Activated CD4-positive, alpha-beta memory T cell treated with anti-CD3 and anti-CD28 coated beads for 36 hours (primary cell): ENCODE data around the gene ITPR1. TPM values are rescaled to one million over a fixed set of nuclear protein-coding genes. Genes with fewer than 3 reads are reported as not detected.

Source experiments
- CTCF ChIA-PET: fragments of 350-600 bp; sonication (Branson Sonifier 250); formaldehyde crosslinking; loops from one replicate; lab custom pipeline; 2021; ENCODE audit warnings: antibody characterized with exemption, inconsistent platforms; lab: Charles Lee
- POLR2A ChIA-PET: fragments of 350-600 bp; sonication (Branson Sonifier 250); formaldehyde crosslinking; loops from one replicate; lab custom pipeline; 2021; ENCODE audit warnings: antibody characterized with exemption; lab: Charles Lee
- DNase-seq: peaks from one replicate; pipeline ENCODE4 v3.0.0-alpha.2; 2020
- H3K27ac Mint-ChIP-seq: one replicate; pipeline ENCODE4 v1.8.0; 2021; ENCODE audit warnings: mixed read lengths
- H3K27me3 Mint-ChIP-seq: one replicate; pipeline ENCODE4 v1.8.0; 2021; ENCODE audit warnings: mixed read lengths
- H3K36me3 Mint-ChIP-seq: one replicate; pipeline ENCODE4 v1.8.0; 2021; ENCODE audit warnings: mixed read lengths
- H3K4me1 Mint-ChIP-seq: one replicate; pipeline ENCODE4 v1.8.0; 2021; ENCODE audit warnings: low read depth, mixed read lengths
- H3K4me3 Mint-ChIP-seq: one replicate; pipeline ENCODE4 v1.8.0; 2021; ENCODE audit warnings: mild to moderate bottlenecking, mixed read lengths
- H3K9me3 Mint-ChIP-seq: one replicate; pipeline ENCODE4 v1.8.0; 2021; ENCODE audit warnings: mixed read lengths
- intact Hi-C: fragments of 100-400 bp; cut with micrococcal nuclease; formaldehyde crosslinking; loops from one replicate; pipeline ENCODE4 v1.15.1; 2023
- total RNA-seq, 2 experiments: library from RNA; stranded (reverse); gene quantifications; one replicate each; pipeline ENCODE4 v1.2.3, GENCODE V29; 2021

The ITPR1 gene
- total RNA-seq, 2 experiments from 2014 or later: 49.1 to 53.1 TPM

DNA sequence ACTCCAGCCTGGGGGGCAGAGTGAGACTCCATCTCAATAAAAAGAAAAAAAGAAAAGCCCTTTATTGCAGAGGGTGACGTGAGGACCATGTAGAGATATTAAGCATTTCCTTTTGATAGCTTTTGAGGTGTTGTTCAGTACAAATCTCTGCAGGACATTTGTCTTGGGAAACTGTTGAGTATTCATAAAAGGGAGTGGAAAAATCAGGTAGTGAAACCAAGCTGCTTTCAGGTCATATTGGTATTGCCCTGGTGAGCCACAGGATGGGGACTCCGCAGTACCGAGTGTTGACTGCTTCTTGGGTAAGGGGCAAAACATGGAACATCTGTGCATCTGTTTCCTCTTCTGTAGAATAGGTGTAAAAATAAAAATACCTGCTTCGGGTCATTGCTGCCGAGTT is 9.9 kb downstream of the ITPR1 start:
- CTCF ChIA-PET: interaction anchor here (0.6 to 2.3 kb wide), 2 partner anchors 16 to 826 kb away, joined by 3 to 15 read pairs; no protein-coding TSS in a partner anchor
- H3K9me3 Mint-ChIP-seq: no peaks in the 10 kb centered on the region
- peaks cover 43% of the 10 kb centered on the region for H3K4me1 Mint-ChIP-seq
- POLR2A ChIA-PET: interaction anchor here (2.3 to 5.7 kb wide), 2 partner anchors 9 to 12 kb away, joined by 6 to 46 read pairs; partner anchors contain the start of gene ITPR1
- no peak overlapping the region for H3K4me3 Mint-ChIP-seq
- H3K36me3 Mint-ChIP-seq: peaks cover 12% of the 10 kb centered on the region
- DNase-seq: no peak
- intact Hi-C loops: no loop called here
- no peak overlapping the region for H3K27ac Mint-ChIP-seq
- no peaks in the 10 kb centered on the region for H3K27me3 Mint-ChIP-seq

DNA sequence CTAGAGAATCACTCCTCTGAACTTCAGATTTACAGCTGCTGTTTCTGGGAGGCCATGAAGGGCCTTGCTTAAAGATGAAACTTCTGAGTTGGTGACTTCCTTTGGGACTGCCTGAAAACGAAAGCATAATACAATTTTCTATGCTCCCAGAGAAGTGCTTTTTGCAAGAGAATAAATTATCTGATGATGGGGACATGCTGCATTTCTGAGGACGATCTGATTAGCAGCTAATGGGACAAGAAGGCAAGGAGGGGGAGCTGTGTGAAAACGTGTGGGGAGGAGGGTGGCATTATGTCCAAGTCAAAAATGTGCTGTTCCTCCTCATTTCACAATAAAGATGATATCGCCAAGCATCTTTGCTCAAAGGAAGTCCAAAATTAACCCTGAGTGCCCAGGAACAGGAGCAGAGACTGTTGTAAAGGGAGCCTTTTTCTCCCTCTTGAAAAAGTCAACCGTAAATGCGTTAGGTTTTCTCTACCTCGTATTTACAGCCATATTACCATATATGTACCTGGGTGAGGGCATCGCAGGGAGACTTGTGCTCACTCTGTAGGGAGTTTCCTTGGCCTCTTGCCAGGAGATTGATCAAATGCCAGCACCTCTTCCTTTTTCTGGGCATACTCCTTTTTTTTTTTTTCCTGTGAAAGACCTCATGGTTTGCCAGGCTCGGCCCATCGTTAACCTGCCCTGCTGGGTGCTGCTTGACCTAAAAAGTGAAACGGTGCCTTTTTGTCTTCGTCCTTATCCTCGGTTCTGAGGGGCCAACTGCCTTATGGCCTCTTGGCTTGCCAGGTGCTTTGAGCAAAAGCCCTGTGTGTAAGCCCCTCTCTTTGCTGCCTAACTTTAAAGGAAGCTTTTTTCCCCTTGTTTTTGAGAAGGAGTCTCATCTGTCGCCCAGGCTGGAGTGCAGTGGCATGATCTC is 11.5 kb downstream of the ITPR1 start:
- peak; percentile 44 for DNase-seq
- peaks cover 18% of the 10 kb centered on the region for H3K36me3 Mint-ChIP-seq
- peak overlapping the region; percentile 84 for H3K27ac Mint-ChIP-seq
- intact Hi-C loops: loop anchor here (1.0 kb wide), 2 partner anchors 11 to 15 kb away; partner anchors contain the start of gene ITPR1
- POLR2A ChIA-PET: interaction anchor here (0.7 to 5.7 kb wide), 4 partner anchors 10 to 153 kb away, joined by 3 to 46 read pairs (median 6); partner anchors contain the start of gene ITPR1
- CTCF ChIA-PET: interaction anchor here (0.6 to 2.3 kb wide), 5 partner anchors 10 to 154 kb away, joined by 3 to 15 read pairs (median 7); no protein-coding TSS in a partner anchor
- peaks cover 50% of the 10 kb centered on the region for H3K4me1 Mint-ChIP-seq
- H3K27me3 Mint-ChIP-seq: no peaks in the 10 kb centered on the region
- H3K4me3 Mint-ChIP-seq: peak overlapping the region; percentile 75
- H3K9me3 Mint-ChIP-seq: no peaks in the 10 kb centered on the region

DNA sequence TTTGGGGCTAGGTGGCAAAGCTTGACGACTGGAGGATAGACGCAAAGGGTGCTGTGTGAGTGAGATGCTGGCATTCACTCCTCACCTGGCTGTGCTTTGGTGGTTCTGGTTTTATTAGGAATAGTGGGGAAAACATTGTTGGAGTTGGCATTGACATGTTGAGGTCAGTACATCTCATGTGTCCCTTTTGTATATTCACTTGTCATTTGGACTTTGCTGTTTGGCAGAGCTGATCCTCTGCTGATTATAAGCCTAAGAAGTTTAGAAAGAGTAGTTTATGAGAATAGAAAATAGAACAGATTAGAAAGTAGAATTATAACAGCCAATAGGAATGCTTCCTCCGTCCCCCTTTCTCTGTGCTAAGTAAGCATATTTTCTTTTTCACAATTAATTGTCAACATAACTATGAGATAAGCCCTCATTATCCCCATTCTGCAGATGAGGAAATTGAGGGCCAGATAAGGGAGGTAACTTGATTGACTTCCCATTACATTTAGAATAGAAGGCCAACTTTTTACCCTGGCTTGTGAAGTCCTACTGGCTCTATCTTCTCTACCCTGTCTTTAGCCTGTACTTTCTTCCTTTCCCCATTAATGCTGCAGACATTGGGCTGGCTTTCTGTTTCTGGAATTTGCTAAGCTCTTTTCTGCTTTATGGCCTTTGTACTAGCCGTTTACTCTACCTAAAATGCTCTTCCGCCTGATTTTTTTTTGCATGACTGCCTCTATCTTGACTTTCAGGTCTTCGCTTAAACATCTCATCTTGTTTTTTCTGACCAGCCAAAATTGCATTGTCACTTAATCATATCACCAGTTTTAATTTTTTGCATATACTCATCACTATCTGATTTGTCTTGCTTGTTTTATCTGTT is 12.8 kb downstream of the ITPR1 start:
- Mint-ChIP-seq H3K9me3 (no peaks in the 10 kb centered on the region), H3K4me3 (no peak overlapping the region)
- intact Hi-C loops: no loop called here

DNA sequence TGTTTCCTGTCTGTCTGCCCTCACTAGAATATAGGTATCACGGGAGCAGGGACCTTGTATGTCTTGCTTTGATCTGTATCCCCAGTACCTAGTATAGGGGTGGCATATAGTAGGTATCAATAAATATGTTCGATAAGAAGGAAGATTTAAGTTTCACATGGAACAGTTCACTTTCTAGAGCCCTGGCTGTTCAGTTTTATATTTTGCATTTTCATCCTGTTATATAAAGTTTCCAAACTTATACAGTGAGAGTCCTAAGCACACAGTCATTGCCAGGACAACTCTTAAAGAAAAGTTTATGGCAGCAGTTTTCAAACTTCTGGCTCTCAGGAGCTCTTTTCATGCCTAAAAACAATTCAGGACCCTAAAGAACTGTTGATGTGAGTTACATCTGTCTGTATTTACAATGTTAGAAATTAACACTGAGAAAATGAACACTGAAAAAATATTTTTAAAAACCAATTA is 13.4 kb downstream of the ITPR1 start:
- ChIA-PET CTCF (no interaction called here), POLR2A (interaction anchor here (5.7 kb wide), 1 partner anchor 12 kb away, joined by 46 read pairs; the partner anchor contains the start of gene ITPR1)
- no peak for DNase-seq
- intact Hi-C loops: loop anchor here (1.0 kb wide), 1 partner anchor 11 kb away; no protein-coding TSS in a partner anchor
- Mint-ChIP-seq H3K27me3 (no peaks in the 10 kb centered on the region), H3K27ac (no peak overlapping the region), H3K4me3 (no peak overlapping the region), H3K36me3 (peaks cover 7% of the 10 kb centered on the region), H3K4me1 (peaks cover 50% of the 10 kb centered on the region), H3K9me3 (no peaks in the 10 kb centered on the region)

More for the DNA sequence above, 12.8 kb downstream of the ITPR1 start:
- H3K4me1 Mint-ChIP-seq: peaks cover 50% of the 10 kb centered on the region
- CTCF ChIA-PET: interaction anchor here (0.8 to 2.3 kb wide), 2 partner anchors 12 to 155 kb away, joined by 3 to 13 read pairs; no protein-coding TSS in a partner anchor
- H3K27me3 Mint-ChIP-seq: no peaks in the 10 kb centered on the region
- no peak overlapping the region for H3K27ac Mint-ChIP-seq
- H3K36me3 Mint-ChIP-seq: peaks cover 11% of the 10 kb centered on the region
- DNase-seq: no peak
- POLR2A ChIA-PET: interaction anchor here (5.7 kb wide), 1 partner anchor 12 kb away, joined by 46 read pairs; the partner anchor contains the start of gene ITPR1

DNA sequence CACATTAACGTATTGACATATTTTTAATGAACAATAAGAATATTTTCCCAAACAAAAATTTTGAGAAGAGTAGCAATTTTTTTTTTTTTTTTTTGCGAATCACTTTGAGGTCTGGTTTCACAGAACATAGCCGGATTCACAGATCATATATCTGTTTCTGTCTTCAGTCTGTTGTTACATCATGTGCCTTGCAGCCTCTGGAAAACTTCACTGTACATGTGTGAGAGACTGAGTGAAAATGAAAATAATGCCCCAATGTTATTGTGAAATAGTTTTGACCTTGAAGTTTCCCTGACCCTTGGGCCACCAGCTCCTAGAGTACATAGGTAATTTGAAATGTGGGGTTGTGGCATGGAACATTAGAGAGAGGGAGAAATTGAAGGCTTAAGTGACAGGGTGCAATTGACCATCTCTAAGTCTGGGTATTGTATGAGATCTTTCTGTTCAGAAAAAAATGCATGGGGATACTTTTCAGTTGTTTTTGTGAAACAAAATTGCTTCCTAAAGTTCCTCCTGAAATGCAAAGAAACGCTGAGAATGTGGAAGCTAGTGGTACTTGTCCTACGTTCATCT is 14.0 kb downstream of the ITPR1 start:
- ChIA-PET CTCF (interaction anchor here (0.6 to 1.9 kb wide), 3 partner anchors 92 to 156 kb away, joined by 3 to 6 read pairs (median 4); no protein-coding TSS in a partner anchor), POLR2A (interaction anchor here (5.7 kb wide), 1 partner anchor 13 kb away, joined by 46 read pairs; the partner anchor contains the start of gene ITPR1)
- intact Hi-C loops: loop anchor here (1.0 kb wide), 1 partner anchor 10 kb away; no protein-coding TSS in a partner anchor
- H3K4me1 Mint-ChIP-seq: peaks cover 50% of the 10 kb centered on the region
- H3K27me3 Mint-ChIP-seq: no peaks in the 10 kb centered on the region
- H3K9me3 Mint-ChIP-seq: no peaks in the 10 kb centered on the region
- DNase-seq: no peak
- H3K36me3 Mint-ChIP-seq: peaks cover 7% of the 10 kb centered on the region
- no peak overlapping the region for H3K4me3 Mint-ChIP-seq
- no peak overlapping the region for H3K27ac Mint-ChIP-seq

DNA sequence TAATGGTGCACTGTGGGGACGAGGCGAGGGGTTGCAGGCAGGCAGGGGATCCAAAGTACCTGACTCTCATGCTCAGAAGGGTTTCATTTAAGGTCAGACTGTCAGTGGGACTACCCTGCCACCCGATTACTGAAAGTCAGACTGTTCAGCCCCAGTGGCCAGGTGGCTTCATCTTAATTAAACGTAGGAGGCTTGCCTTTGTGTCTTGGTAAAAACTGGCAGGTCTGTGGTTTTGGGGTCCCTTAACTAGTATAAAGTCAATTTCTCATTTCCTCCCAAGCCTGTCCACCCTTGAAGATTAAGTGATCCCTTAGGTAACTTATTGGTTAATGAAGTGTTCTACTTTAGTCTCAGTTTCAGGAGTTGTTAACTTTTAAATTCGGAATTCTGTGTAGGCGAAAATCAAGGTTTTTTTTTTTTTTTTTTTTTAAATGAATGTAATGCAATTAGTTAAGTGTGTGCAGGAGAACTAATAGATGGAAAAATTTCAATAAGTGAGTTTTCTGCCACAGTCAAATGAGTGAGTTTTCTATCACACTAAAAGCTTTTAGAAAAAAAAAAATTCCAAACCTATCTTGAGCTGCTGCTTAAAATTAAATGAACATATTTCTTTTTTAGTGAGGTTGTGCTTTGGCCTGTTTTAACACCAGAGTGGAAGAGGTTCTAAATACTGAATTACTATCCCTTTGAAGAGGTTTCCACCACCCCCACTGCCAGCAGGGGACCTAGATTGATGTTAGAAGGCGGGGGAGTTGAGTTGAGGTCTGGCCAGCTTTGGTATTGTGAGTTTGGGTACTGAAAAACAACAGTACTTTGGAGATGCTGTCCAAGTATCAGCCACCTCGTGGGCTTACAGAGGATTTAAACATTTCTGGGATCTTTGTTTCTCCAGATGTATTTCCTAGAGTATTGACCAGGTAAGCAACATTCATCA is 15.2 kb downstream of the ITPR1 start:
- Mint-ChIP-seq H3K36me3 (peaks cover 7% of the 10 kb centered on the region), H3K27ac (no peak overlapping the region), H3K27me3 (no peaks in the 10 kb centered on the region), H3K9me3 (no peaks in the 10 kb centered on the region), H3K4me3 (no peak overlapping the region), H3K4me1 (peaks cover 50% of the 10 kb centered on the region)
- ChIA-PET CTCF (interaction anchor here (0.7 to 1.9 kb wide), 3 partner anchors 125 to 157 kb away, joined by 3 to 6 read pairs (median 4); no protein-coding TSS in a partner anchor), POLR2A (interaction anchor here (0.7 to 5.7 kb wide), 4 partner anchors 10 to 673 kb away, joined by 3 to 46 read pairs (median 4); partner anchors contain the start of gene ITPR1)
- intact Hi-C loops: no loop called here
- no peak for DNase-seq

DNA sequence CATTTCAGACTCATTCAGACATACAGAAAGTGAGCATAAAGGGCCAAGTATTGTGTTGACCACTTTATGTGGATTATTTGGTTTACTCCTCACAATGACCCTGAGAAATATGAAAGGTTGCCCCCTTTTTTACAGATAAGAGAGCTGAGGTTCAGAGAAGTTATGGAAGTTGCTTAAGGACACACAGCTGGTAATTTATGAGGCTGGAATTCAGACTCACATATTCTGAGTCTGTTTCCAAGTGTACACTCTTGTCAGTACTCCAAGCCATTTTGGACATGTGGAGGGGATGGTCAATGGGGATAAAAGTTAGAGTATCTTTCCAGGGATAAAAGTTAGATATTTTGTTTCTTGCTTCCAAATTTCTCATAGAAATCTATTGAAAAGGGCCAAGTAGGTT is 15.9 kb downstream of the ITPR1 start:
- Mint-ChIP-seq H3K36me3 (peaks cover 7% of the 10 kb centered on the region), H3K27me3 (no peaks in the 10 kb centered on the region), H3K27ac (no peak overlapping the region), H3K9me3 (no peaks in the 10 kb centered on the region), H3K4me1 (peaks cover 42% of the 10 kb centered on the region), H3K4me3 (no peak overlapping the region)
- intact Hi-C loops: no loop called here
- ChIA-PET POLR2A (interaction anchor here (1.3 kb wide), 1 partner anchor 9 kb away, joined by 3 read pairs; no protein-coding TSS in a partner anchor), CTCF (interaction anchor here (1.9 kb wide), 1 partner anchor 125 kb away, joined by 6 read pairs; no protein-coding TSS in a partner anchor)
- DNase-seq: no peak

DNA sequence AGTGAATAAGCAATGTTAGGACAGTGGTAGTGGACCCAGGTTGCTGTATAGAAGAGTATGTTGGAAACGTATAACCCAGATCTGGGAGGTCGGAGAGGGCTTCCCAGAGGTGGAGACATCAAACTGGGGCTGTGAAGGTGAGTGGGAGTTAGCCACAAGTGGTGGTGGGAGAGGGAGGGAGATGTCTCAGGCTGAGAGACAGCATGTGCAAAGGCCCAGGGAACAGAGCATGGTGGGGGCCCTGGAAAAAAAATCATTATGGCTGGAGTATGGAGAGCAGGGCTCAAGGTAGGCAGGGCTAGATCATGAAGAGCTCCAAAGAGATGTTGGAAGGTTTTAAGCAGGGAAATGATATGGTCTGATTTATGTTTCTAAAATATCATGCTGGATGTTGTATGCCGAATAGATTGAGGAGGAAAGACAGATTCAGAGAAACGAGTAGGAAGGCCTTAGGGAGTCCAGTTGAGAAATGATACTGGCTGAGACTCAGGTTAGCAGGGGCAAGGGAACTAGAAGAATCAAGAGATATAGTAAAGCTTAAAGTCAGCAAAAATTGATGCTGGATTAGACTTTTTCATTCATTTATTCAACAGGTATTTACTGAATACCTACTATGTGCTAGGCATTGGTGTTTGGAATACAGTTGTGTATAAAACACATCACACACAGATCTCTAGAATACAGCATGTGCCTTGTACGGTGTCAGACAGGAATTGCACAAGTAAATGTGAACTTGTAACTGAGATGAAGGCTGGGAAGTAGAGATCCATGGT is 17.0 kb downstream of the ITPR1 start:
- intact Hi-C loops: no loop called here
- Mint-ChIP-seq H3K4me3 (no peak overlapping the region), H3K36me3 (peaks cover 7% of the 10 kb centered on the region), H3K27ac (no peak overlapping the region), H3K9me3 (no peaks in the 10 kb centered on the region), H3K27me3 (no peaks in the 10 kb centered on the region), H3K4me1 (peaks cover 33% of the 10 kb centered on the region)
- ChIA-PET CTCF (interaction anchor here (0.9 to 2.2 kb wide), 3 partner anchors 123 to 176 kb away, joined by 3 to 13 read pairs (median 4); no protein-coding TSS in a partner anchor), POLR2A (no interaction called here)
- DNase-seq: no peak

DNA sequence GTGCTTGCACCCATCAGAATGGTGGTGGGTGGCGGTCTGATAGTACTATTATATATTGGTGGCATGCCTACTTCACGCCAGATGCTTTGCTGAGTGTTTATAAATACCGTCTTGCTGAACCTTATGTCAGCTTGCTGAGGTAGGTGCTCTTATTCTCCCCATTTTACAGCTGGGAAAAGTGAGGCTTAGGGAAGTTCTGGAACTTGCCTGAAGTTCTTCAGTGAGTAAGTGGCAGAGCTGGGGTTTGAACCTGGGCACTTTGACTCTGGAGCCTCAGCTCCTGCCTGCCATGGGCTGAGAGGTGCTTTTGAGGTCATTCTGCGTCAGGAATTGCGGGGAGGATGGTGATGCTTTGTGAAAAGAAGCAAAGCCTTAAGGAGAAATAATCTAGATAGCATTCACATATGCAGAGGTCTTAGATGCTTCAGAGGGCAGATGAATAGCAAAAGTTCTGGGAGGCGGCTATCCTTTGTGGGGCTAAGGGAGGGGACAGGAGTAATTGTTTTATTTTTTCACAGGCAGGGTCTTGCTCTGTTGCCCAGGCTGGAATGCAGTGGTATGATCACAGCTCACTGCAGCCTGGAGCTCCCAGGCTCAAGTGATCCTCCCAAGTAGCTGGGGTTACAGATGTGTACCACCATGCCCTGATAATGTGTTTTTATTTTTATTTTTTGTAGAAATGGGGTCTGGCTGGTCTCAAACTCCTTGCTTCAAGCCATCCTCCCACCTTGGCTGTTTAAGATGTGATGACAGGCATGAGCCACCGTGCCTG is 18.5 kb downstream of the ITPR1 start:
- Mint-ChIP-seq H3K4me3 (no peak overlapping the region), H3K36me3 (peaks cover 7% of the 10 kb centered on the region), H3K9me3 (no peaks in the 10 kb centered on the region), H3K27me3 (no peaks in the 10 kb centered on the region), H3K4me1 (peaks cover 18% of the 10 kb centered on the region), H3K27ac (no peak overlapping the region)
- ChIA-PET POLR2A (interaction anchor here (0.6 kb wide), 1 partner anchor 19 kb away, joined by 3 read pairs; the partner anchor contains the start of gene ITPR1), CTCF (interaction anchor here (0.6 to 2.2 kb wide), 2 partner anchors 15 to 121 kb away, joined by 4 to 13 read pairs; no protein-coding TSS in a partner anchor)
- no peak for DNase-seq
- intact Hi-C loops: no loop called here
